Epithelial cell of esophagus (primary cell): ENCODE data around the gene SALL1.
A peak's percentile ranks its signal among the peaks of the same experiment; 100 is the strongest.

Source experiments
- DNase-seq: peaks from one replicate; pipeline ENCODE4 v3.0.0; 2010; ENCODE audit warnings: low read depth
- H3K4me3 ChIP-seq: 2 replicates; pipeline ENCODE4 v1.5.1; 2011; ENCODE audit warnings: mild to moderate bottlenecking, low read length, control low read depth
- CTCF ChIP-seq: IDR thresholded peaks from 2 replicates; pipeline ENCODE4 v1.5.1; 2011; ENCODE audit warnings: low read depth, mild to moderate bottlenecking, low read length, control low read depth, inconsistent platforms; ENCODE audit not compliant: insufficient read depth; ENCODE audit errors: missing control alignments

SALL1 gene

GRCh38 chr16:51149251-51149661, 1.8 kb downstream of the SALL1 start:
- no peak for TF ChIP-seq CTCF

GRCh38 chr16:51148678-51149228, 2.3 kb downstream of the SALL1 start:
- H3K4me3 ChIP-seq = no peak overlapping the region
- DNase-seq = no peak
- TF ChIP-seq CTCF = no peak

More at GRCh38 chr16:51149251-51149661, 1.8 kb downstream of the SALL1 start:
- H3K4me3 ChIP-seq = no peak overlapping the region
- DNase-seq = no peak

- no peak for DNase-seq
- no peak for TF ChIP-seq CTCF
- no peak overlapping the region for H3K4me3 ChIP-seq
These were observed 3.0 kb downstream of the SALL1 start for GRCh38 chr16:51147776-51148677.

GRCh38 chr16:51146256-51146924, 4.7 kb downstream of the SALL1 start:
- no peak overlapping the region for H3K4me3 ChIP-seq
- DNase-seq = no peak
- peak; percentile 26 for TF ChIP-seq CTCF

- DNase-seq = no peak
- no peak for TF ChIP-seq CTCF
- no peak overlapping the region for H3K4me3 ChIP-seq
These were observed 6.9 kb downstream of the SALL1 start for GRCh38 chr16:51144203-51144602.

- no peak for DNase-seq
- H3K4me3 ChIP-seq = no peak overlapping the region
- no peak for TF ChIP-seq CTCF
These were observed 7.7 kb downstream of the SALL1 start for GRCh38 chr16:51143196-51143977.
